Suppressor macrophage treated with lipopolysaccharide for 1 hour (primary cell): ENCODE measurements around the gene SSBP4.

Experiments used
- DNase-seq, 3 donors: peaks; one replicate each; pipeline ENCODE4 v3.0.0-alpha.2; 2020 to 2022

Gene SSBP4

DNA sequence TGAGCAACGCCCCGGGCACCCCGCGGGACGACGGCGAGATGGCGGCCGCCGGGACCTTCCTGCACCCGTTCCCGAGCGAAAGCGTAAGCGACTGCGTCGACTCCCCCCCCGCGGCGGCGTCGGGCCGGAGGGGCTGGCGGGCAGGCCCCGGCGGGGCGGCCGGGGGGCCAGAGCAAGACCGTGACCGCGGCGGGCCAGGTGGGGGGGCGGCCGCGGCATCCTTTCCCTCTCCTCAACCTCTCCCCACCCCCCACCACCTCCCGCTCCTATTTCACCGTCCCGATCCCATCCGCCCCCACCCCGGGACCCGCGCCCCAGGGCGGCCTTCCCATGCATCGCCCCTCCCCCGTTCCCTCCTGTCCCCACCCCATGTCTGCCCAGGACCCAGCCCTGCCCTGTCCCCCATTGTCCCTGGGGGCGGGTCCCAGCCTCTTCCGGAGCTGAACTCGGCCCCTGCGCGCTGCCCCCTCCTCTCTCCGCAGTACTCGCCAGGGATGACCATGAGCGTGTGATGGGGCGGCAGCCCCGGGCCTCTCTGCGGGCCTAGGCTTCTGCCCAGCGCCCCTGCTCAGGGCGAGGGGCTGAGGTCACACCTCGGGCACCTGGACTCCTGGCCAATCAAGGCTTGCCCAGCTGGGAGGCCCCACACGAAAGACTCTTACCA, 14.7 kb downstream of the SSBP4 start:
- DNase-seq: peak in 1 of 3 donors; percentile 40

- no peak for DNase-seq
Observed at GRCh38 chr19:18434411-18435175, 15.4 kb downstream of the SSBP4 start.

GRCh38 chr19:18435178-18435841, 16.1 kb downstream of the SSBP4 start:
- DNase-seq: no peak

DNA sequence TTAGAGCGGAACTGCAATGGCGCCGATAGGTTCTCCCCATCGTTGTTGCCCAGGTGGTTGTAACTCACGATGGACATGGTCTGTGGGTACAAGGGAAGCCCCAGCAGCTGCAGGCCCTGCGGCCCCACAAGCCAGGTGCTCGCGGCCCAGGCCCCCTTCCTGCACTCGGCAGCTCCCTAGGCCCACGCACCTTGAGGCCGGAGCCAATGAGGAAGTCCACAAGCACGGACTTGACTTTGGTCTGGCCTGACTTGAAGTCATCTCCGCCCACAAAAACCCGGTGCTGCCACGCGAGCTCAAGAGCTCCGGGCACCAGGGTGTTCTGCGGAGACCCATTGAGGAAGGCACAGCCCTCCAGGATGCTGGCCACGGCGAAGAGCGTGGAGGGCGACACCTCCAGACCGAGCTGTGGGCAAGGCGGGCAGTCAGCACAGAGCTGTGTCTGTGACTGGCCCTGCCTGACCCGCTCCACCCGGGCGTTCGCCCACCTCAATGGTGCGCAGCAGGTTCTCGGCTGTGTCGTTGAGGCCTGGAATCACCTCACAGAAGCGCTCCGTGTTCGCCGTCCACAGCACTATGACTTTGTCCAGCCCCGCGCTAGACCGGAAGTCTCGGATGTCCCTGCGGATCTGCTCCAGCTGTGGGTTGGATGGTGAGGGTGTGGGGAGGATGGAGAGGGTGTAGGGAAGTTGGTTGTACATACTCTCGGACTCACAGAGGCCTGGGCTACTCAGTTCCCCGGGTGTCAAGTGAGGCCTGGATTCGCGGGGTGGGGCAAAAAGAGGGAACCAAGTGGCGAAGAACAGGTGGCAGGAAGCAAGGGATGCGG, 16.9 kb downstream of the SSBP4 start:
- DNase-seq: peak; percentile 72 to 81 (median 76)

DNA sequence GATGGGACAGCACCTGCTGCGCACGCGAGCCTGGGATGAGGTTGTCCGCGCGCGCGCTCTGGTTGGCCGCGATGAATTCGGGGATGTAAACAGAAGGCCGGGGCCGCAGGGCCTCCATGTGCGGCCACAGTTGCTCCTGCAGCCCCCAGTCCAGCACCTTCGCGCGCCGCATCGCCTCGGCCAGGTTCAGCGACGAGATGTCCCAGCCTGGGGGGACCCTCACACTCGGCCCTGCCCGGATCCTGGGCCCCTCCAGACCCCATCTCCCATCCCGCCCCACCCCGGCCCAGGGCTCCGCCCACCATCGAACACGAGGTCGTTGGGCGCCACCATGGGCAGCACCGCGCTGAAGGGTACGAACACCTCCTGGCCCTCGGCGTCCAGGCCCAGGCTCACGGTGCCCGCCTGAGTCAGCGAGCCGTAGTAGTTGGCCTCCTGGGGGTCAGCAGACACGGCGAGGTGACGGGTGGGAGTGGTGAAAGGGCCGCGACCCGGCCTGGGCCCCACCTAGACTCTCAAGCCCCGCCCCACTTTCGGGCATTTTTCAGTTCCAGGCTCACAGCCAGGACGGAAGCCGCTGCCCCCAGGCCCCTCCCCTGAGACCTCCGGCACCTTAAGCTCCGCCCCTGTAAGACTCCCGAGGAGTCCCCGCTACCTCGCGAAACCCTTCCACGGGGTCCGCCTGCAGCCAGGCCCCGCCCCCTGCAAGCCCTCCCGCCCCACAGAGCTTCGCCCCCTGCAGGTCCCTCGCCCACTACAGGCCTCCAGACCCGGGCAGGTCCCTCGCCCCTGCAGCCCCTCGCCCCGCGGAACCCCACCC, 17.7 kb downstream of the SSBP4 start:
- peak in 2 of 3 donors; percentile 29 to 56 for DNase-seq

GRCh38 chr19:18437491-18438330, 18.5 kb downstream of the SSBP4 start, which contains the start of gene ISYNA1:
Gene ISYNA1 (minus strand): TSS chr19:18438133. CDS start chr19:18437979, 154 bp downstream.
- peak in 1 of 3 donors; percentile 57 for DNase-seq

GRCh38 chr19:18438331-18439024, 19.3 kb downstream of the SSBP4 start:
- DNase-seq: no peak

GRCh38 chr19:18439025-18439909, 20.1 kb downstream of the SSBP4 start:
- no peak for DNase-seq

- DNase-seq: no peak
Observed at GRCh38 chr19:18439910-18440237, 20.7 kb downstream of the SSBP4 start.

- peak in 1 of 3 donors; percentile 28 for DNase-seq
Observed at GRCh38 chr19:18440415-18440877, 21.2 kb downstream of the SSBP4 start.

DNA sequence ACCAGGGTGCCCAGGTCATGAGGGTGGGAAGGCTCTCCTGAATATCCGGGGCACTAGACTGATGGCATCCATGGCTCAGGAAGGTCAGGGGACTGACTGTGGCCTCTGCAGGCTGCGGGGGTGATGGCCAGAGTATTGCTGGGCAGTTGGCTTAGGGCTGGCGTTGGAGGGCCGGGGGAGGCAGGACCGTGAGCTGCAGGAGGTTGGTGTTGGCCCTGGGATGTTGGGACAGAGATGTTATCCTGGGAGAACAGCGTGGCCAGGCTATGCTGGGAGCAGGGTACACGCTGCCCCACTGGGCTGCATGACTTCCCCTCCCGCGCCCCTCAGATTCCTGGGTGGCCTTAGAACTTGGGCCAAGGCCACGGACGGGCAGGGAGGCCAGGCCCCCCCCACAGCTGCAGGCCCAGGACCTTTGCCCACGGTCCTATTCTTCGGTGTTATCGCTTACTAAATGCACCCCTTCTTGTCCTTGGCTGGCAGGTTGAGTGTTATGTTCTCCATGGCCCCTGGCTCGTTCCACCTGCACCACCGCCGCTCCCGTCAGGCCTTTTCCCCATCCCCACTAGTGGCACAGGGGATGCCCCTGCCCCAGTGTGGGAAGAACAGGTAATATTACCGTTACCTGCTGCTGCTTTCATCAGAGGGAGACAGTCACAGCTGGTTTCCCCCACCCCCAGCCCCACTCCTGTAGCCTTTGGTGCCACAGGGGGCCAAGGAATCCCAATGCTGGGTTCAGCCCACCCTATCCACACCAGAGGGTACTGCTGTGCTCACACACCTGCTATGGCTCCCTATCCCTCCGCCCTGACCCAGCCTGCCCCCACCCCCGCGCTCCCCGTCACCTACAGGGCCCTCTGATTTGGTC, 22.0 kb downstream of the SSBP4 start:
- DNase-seq: no peak

DNA sequence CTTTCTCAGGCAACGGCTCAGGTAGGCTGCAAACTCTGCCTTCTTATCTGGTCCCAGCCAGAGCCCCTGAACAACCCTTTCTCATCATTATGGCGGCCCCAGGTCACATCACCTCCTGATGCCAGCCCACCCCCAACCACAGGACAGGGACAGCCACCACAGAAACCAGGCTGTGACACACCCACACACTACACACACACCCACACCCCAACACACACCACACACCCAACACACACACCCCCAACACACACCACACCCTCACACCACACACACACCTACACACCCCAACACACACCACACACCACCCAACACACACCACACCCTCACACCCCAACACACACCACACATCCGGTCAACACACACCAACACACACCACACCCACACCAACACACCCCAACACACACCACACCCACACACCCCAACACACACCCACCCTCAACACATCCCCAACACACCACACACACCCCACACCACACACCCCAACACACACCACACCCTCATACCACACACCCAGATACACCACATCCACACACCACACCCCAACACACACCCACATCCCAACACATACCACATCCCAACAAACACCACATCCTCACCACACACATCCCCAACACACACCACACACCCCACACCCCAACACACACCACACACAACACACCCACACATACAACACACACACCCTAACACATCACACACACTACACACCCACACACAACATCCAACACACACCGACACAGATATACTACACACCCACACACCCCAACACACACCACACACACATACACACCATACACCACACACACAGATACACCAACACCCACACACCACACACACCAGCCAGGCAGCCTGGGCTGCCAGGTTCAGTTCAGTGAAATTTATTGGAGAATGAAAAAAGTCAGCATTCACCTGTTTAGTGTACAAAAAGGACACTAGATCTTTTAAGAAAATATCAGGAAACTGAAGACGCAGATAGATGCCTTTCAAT, 22.9 kb downstream of the SSBP4 start:
- no peak for DNase-seq

- no peak for DNase-seq
Observed at GRCh38 chr19:18442941-18443340, 23.7 kb downstream of the SSBP4 start.

- DNase-seq: no peak
Observed at GRCh38 chr19:18443406-18443805, 24.2 kb downstream of the SSBP4 start.

DNA sequence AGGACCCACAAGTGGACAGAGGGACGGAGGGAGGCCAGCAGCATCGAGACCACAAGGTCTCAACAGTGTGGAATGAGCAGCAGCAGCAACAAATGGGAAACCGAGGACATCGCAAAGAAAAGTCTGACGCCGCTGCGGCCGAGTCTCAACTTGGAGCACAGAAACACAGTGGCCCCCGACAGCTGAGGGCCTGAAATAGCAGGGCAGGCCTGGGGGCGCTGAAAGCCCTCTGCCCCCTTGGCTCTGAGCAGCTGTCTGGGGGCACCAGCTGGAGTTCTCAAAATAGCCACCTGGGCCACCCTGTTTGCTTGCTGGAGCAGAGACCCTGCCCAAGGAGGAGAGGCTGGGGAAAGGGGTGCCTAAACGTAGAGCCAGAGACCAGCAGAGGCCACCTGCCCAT, 24.6 kb downstream of the SSBP4 start:
- DNase-seq: no peak

DNA sequence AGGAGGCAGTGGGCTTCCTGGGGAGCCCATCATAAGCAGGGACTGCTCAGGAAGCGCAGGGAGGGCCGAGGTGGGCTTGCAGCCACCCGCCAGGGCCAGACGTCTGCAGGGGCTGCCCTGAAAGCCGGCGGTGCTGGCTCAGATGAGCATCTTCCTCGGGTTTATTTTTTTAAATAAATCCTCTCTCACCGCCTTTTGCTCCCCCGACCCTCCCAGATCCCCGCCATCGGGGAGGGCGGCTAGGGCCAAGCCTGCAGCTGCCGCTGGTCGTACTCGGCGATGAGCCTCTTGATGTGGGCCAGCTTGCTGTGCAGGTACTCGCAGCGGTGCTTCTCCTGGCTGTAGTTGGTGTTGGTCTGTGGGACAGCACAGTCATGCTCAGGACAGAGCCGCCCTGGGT, 25.3 kb downstream of the SSBP4 start:
- DNase-seq: no peak
